ENCODE measurements around the gene HIGD1B.

The HIGD1B gene

DNA sequence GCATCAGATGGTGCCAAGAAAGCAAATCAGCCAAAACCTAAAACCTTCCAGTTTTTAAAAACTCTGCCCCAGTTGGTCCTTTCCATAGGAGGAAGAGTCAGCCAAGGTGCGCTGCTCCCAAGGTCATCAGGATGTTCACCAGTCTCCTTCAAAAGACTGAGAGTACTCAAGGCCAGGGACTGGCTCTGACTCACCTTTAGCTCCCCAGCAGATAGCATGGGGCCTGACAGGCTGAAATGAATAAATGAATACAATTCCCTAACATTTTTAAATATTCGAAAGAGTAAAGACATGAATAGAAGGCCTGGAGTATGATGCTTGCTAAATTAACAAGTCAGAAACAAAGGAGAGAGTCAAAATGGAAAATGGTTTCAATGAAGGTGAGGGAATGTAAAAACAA is 32.4 kb downstream of the HIGD1B start:
- DNase-seq, result no peak

- DNase-seq, result no peak
Measured at GRCh38 chr17:44881145-44881544, 33.5 kb downstream of the HIGD1B start.

- DNase-seq, result no peak
Measured at GRCh38 chr17:44884941-44885340, 37.3 kb downstream of the HIGD1B start.

DNA sequence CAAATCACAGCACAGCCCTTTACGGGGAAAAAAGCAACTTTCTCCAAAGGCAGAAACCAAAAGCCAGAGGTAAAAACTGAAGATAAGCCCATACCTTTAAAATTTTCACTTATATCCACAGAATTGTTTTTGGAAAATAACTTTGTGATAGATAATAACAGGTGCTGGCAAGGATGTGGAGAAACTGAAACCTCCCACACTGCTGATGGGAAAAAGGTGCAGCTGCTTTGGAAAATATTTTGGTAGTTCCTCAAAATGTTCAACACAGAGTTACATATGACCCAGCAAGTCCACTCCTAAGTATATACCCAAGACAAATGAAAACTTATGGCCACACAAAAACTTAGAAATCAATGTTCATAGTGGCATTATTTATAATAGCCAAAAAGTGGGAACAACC is 39.3 kb downstream of the HIGD1B start:
- DNase-seq, result no peak

- DNase-seq, result no peak
Measured at GRCh38 chr17:44887971-44888954, 40.6 kb downstream of the HIGD1B start.

DNA sequence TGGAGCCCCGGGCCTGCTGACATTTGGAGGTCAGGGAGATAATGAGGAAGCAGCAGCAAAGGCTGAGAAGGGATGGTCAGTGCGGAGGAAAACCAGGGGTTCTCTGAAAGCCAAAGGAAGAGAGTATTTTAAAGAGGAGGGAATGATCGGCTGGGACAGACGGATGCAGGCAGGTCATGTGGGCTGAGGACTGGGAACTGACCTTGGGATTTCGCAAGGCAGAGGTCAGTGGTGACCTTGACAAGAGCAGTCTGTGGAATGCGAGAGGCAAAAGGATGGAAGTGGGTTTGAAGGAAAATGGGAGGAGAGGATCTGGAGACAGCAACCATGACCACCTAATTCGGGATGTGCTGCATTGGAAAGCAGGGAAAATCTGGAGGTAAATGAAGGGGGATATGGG is 41.3 kb downstream of the HIGD1B start:
- no peak for DNase-seq

DNA sequence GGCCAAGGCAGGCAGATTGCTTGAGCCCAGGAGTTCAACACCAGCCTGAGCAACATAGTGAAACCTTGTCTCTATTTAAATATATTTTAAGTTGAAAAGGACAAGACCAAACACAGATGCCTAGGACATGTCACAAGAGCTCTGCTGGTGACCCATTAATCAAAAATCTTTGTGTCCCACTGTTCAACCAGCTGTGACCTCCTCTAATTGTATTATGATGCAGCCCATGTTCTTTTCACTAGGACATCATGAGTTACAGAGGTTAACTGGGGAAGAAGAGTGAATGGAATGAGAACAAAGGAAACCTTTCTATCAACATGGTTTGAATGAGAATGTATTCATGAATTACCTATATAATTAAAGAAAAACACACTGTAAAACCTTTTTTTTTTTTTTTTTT is 44.6 kb downstream of the HIGD1B start:
- no peak for DNase-seq

- no peak for DNase-seq
Measured at GRCh38 chr17:44894642-44895041, 47.0 kb downstream of the HIGD1B start.

DNA sequence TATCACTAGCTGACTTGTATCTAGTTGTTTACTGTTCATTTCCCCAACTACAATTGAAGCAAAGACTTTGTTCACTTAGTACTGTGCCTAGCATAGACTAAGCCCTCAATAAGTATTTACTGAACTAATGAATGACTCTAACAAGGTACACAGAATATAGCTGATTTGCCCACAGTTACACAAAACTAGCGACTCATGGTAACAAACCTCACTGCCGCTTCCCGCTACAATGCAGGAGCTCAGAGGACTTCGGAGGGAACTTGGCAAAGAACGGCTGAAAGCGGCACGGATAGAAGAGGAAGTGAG is 51.0 kb downstream of the HIGD1B start:
- DNase-seq, result no peak

DNA sequence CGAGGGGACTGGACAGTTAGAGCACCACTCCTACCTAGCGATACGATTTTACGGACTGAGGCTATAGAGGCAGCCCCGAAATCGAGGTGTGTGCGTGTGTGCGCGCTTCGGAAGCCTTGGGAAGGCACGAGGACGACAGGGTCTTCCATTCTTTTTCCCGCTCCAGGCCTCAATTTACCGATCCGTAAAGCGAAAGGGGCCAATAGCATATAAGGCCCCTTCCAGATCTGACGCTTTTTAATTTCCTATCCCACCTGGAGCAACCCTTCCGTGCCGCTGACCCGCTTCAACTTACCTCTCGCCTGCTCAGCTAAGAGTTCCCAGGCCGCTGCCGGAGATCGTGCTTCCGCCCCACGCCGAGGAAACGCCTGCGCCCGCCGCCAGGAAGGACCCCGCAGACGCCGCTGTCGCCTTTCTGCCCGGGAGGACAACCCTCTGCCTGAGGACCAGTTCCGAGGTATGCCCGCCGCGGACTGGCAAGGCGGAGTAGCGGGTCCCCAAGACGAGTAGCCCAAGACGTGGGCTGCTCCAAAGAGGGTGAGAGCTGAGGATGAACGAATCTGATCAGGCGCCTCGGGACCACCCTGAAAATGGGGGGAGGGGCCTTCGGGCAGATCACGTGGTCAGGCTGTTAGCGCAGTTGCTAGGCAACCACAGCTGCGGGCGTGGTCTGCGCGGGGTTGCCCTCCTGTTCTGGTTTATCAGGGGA is 51.5 kb downstream of the HIGD1B start, which contains the start of gene EFTUD2:
TSS of gene EFTUD2 (minus strand) at position 372 of the 709 bp plus-strand sequence. CDS start 4,924 bp downstream, outside the sequence.
- peak; percentile 89 for DNase-seq

Measured in hematopoietic multipotent progenitor cell treated with erythropoietin and hydrocortisone succinate and interleukin-3 and kit ligand, for 8 days (in vitro differentiated cells).